ENCODE data around the gene AMIGO2. TPM values are rescaled to one million over a fixed set of nuclear protein-coding genes. Genes with fewer than 3 reads are reported as not detected.
A peak's percentile ranks its signal among the peaks of the same experiment; 100 is the strongest.

The AMIGO2 gene
- total RNA-seq, 5 donors from 2014 or later (not counting 1 experiment from before 2014, with no cell fraction given): 9.6 to 15.4 (median 14.2) TPM

- peaks cover 26 to 28% (median 28%) of the 10 kb centered on the region in 3 donors for H3K4me1 Mint-ChIP-seq
- POLR2A ChIA-PET: interaction anchor here in 1 of 2 donors (0.6 kb wide), 1 partner anchor 10 kb away, joined by 3 read pairs; no protein-coding TSS in a partner anchor
- H3K9me3 Mint-ChIP-seq: no peaks in the 10 kb centered on the region
These were observed 47.1 kb downstream of the AMIGO2 start for GRCh38 chr12:47032644-47033043.

DNA sequence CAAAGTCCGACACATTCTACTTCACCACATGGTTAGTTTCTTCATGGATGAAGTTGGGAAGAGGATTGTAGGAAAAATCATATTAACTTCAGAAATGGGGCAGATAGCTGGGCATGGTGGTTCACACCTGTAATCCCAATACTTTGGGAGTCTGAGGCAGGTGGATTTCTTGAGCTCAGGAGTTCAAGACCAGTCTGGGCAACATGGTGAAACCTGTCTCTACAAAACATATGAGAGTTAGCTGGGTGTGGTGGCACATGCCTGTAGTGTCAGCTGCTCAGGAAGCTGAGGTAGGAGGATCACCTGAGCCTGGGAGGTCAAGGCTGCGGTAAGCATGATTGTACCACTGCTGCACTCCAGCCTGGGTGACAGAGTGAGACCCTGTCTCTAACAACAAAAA lies 49.9 kb downstream of the AMIGO2 start:
- DNase-seq: no peak

More at GRCh38 chr12:47032644-47033043, 47.1 kb downstream of the AMIGO2 start:
- no CpG with 5 or more reads among the region's 1 CpG for WGBS (ENCODE audit: insufficient coverage)
- H3K9me3 ChIP-seq: no peaks in the 10 kb centered on the region
- Mint-ChIP-seq H3K36me3 (no peaks in the 10 kb centered on the region), H3K27ac (peak overlapping the region in 1 of 2 donors; percentile 49), H3K4me3 (peak overlapping the region in 1 of 3 donors; percentile 32), H3K27me3 (no peaks in the 10 kb centered on the region)
- CTCF ChIA-PET: interaction anchor here (0.5 to 4.3 kb wide), 46 partner anchors 9 to 907 kb away, joined by 3 to 73 read pairs (median 4); no protein-coding TSS in a partner anchor
- peaks cover 0 to 2% of the 10 kb centered on the region in 2 experiments for H3K4me1 ChIP-seq (ENCODE audit: control insufficient read depth in 1 of 2, extremely low read depth in 1 of 2, insufficient read depth in 2 of 2, low read length in 2 of 2)
- no peaks in the 10 kb centered on the region for H3K36me3 ChIP-seq (ENCODE audit: control insufficient read depth in 2 of 2, extremely low read depth in 1 of 2, insufficient read depth in 1 of 2, low read length in 1 of 2)
- DNase-seq (peak in 12 of 35 experiments; percentile 4 to 79 (median 16)), ATAC-seq (replicated peaks in 1 of 4) (peak; percentile 74 to 85 (median 80))
- H3K4me3 ChIP-seq (ENCODE audit: control insufficient read depth in 1 of 2, extremely low read depth in 1 of 2, low read length in 1 of 2): no peak overlapping the region
- no peaks in the 10 kb centered on the region for H3K27me3 ChIP-seq (replicated peaks in 1 of 2; ENCODE audit: control insufficient read depth in 2 of 2, extremely low read depth in 1 of 2, insufficient read depth in 2 of 2, low read length in 1 of 2)
- no peak overlapping the region for H3K27ac ChIP-seq (ENCODE audit: low read length)

DNA sequence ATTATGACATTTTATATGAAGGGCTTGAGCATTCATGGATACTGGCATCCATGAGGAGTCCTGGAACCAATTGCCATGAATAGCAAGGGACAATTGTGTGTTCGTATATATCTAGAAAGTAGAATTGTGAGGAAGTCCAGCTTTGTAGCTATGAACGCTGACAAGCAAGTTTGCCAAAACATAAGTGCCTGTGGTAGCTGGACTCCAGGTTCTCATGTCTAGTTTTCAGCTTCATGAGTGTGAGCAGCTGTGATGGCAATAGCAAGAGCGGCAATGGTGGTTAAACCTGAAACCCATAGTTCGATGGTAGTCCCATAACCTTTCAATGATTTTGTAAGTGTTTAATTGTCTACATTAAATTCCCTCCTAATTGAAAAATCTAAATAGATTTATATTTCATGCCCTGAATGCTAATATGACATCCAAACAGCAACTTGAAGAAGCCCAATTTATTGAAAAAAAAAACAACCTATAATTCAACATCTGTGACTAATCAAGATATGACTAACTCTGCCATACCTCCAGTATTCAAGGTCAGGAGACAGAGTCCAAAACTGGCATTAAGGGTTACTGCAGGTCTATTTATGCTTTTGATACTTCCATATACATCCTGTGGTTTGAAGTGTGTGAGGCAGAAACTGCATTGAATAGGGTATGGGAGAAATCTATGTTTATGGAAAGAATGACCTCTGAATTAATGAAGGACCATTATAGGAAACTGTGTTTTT lies 50.6 kb downstream of the AMIGO2 start:
- H3K9me3 ChIP-seq: no peaks in the 10 kb centered on the region
- ATAC-seq (replicated peaks in 1 of 4) (no peak), DNase-seq (no peak)
- Mint-ChIP-seq H3K27ac (no peak overlapping the region), H3K9me3 (no peaks in the 10 kb centered on the region), H3K27me3 (peaks cover 5 to 10% of the 10 kb centered on the region in 2 donors), H3K4me1 (peaks cover 16 to 22% (median 21%) of the 10 kb centered on the region in 3 donors), H3K4me3 (no peak overlapping the region), H3K36me3 (no peaks in the 10 kb centered on the region)
- ChIA-PET CTCF (interaction anchor here (0.7 to 1.4 kb wide), 3 partner anchors 10 to 334 kb away, joined by 3 to 4 read pairs (median 3); no protein-coding TSS in a partner anchor), POLR2A (no interaction called here)
- H3K36me3 ChIP-seq (ENCODE audit: control insufficient read depth in 2 of 2, extremely low read depth in 1 of 2, insufficient read depth in 1 of 2, low read length in 1 of 2): no peaks in the 10 kb centered on the region
- peaks cover 0 to 2% of the 10 kb centered on the region in 2 experiments for H3K27me3 ChIP-seq (replicated peaks in 1 of 2; ENCODE audit: control insufficient read depth in 2 of 2, extremely low read depth in 1 of 2, insufficient read depth in 2 of 2, low read length in 1 of 2)
- H3K4me3 ChIP-seq (ENCODE audit: control insufficient read depth in 1 of 2, extremely low read depth in 1 of 2, low read length in 1 of 2): no peak overlapping the region
- H3K4me1 ChIP-seq (ENCODE audit: control insufficient read depth in 1 of 2, extremely low read depth in 1 of 2, insufficient read depth in 2 of 2, low read length in 2 of 2): peaks cover 0 to 2% of the 10 kb centered on the region in 2 experiments
- no peak overlapping the region for H3K27ac ChIP-seq (ENCODE audit: low read length)
- WGBS (ENCODE audit: insufficient coverage): 100% methylated on average over 2 of the region's 4 CpGs

More for the DNA sequence above, 49.9 kb downstream of the AMIGO2 start:
- no peak overlapping the region for H3K4me3 ChIP-seq (ENCODE audit: control insufficient read depth in 1 of 2, extremely low read depth in 1 of 2, low read length in 1 of 2)
- Mint-ChIP-seq H3K27ac (no peak overlapping the region), H3K27me3 (peaks cover 5 to 8% of the 10 kb centered on the region in 2 donors), H3K36me3 (no peaks in the 10 kb centered on the region), H3K4me3 (no peak overlapping the region), H3K4me1 (peaks cover 21 to 25% (median 22%) of the 10 kb centered on the region in 3 donors), H3K9me3 (no peaks in the 10 kb centered on the region)
- H3K27me3 ChIP-seq (replicated peaks in 1 of 2; ENCODE audit: control insufficient read depth in 2 of 2, extremely low read depth in 1 of 2, insufficient read depth in 2 of 2, low read length in 1 of 2): no peaks in the 10 kb centered on the region
- POLR2A ChIA-PET: no interaction called here
- CTCF ChIA-PET: interaction anchor here in 1 of 2 donors (0.7 to 1.0 kb wide), 3 partner anchors 9 to 657 kb away, joined by 3 to 7 read pairs (median 5); no protein-coding TSS in a partner anchor
- WGBS (ENCODE audit: insufficient coverage): no CpG with 5 or more reads among the region's 2 CpGs
- H3K4me1 ChIP-seq (ENCODE audit: control insufficient read depth in 1 of 2, extremely low read depth in 1 of 2, insufficient read depth in 2 of 2, low read length in 2 of 2): peaks cover 0 to 2% of the 10 kb centered on the region in 2 experiments
- no peaks in the 10 kb centered on the region for H3K9me3 ChIP-seq
- H3K36me3 ChIP-seq (ENCODE audit: control insufficient read depth in 2 of 2, extremely low read depth in 1 of 2, insufficient read depth in 1 of 2, low read length in 1 of 2): no peaks in the 10 kb centered on the region
- no peak overlapping the region for H3K27ac ChIP-seq (ENCODE audit: low read length)
- no peak for ATAC-seq (replicated peaks in 1 of 4)

DNA sequence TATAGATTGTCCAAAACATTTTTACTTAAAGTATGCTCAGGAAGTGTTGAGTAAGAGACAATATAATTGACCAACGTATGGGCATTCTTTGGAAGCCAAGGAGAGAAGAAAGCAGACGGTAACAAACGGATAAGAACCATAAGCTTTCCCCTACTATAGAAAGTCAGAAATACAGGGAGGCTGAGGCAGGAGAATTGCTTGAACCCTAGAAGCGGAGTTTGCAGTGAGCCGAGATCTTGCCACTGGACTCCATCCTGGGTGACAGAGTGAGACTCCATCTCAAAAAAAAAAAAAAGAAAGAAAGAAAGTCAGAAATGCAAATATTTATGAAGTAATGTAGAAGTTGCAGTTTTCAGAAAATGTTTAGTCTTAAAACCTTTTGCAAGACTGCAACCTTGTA lies 51.6 kb downstream of the AMIGO2 start:
- peaks cover 5 to 10% of the 10 kb centered on the region in 2 donors for H3K27me3 Mint-ChIP-seq
- DNase-seq: no peak
- Histone ChIP-seq H3K4me3 (ENCODE audit: control insufficient read depth in 1 of 2, extremely low read depth in 1 of 2, low read length in 1 of 2) (no peak overlapping the region), H3K4me1 (ENCODE audit: control insufficient read depth in 1 of 2, extremely low read depth in 1 of 2, insufficient read depth in 2 of 2, low read length in 2 of 2) (peaks cover 0 to 2% of the 10 kb centered on the region in 2 experiments), H3K9me3 (no peaks in the 10 kb centered on the region), H3K27me3 (replicated peaks in 1 of 2; ENCODE audit: control insufficient read depth in 2 of 2, extremely low read depth in 1 of 2, insufficient read depth in 2 of 2, low read length in 1 of 2) (peaks cover 0 to 2% of the 10 kb centered on the region in 2 experiments), H3K36me3 (ENCODE audit: control insufficient read depth in 2 of 2, extremely low read depth in 1 of 2, insufficient read depth in 1 of 2, low read length in 1 of 2) (no peaks in the 10 kb centered on the region), H3K27ac (ENCODE audit: low read length) (no peak overlapping the region)
- CTCF ChIA-PET: interaction anchor here (0.7 to 1.4 kb wide), 5 partner anchors 9 to 957 kb away, joined by 3 to 4 read pairs (median 3); no protein-coding TSS in a partner anchor
- H3K4me3 Mint-ChIP-seq: no peak overlapping the region
- H3K27ac Mint-ChIP-seq: no peak overlapping the region
- H3K4me1 Mint-ChIP-seq: peaks cover 8 to 17% (median 14%) of the 10 kb centered on the region in 3 donors
- POLR2A ChIA-PET: no interaction called here
- no peaks in the 10 kb centered on the region for H3K36me3 Mint-ChIP-seq
- no peaks in the 10 kb centered on the region for H3K9me3 Mint-ChIP-seq
- ATAC-seq (replicated peaks in 1 of 4): no peak
- no CpG with 5 or more reads among the region's 5 CpGs for WGBS (ENCODE audit: insufficient coverage)

Other genes starting within 250 kb of the AMIGO2 start
- gene PCED1B, start 338 bp downstream of the AMIGO2 start, total RNA-seq: 100 to 1,000 TPM in 4 of 5 donors, 10 to 100 TPM in 1; 53.7 to 159 (median 119) TPM

Measured in T-cell (primary cell).